A673 (cell line): ENCODE results near the gene GRID2.

Experiments
- CTCF ChIP-seq: fragments of 300-800, 200-600 bp; sonication (generic); conservative IDR thresholded peaks from 2 replicates; pipeline ENCODE4 v1.5.1; 2017; ENCODE audit warnings: low read depth, mild to moderate bottlenecking, antibody characterized with exemption, low read length, moderate library complexity, mixed read lengths
- EZH2 ChIP-seq: fragments of 200-600 bp; sonication (generic); IDR thresholded peaks from 2 replicates; pipeline ENCODE4 v1.6.1; 2017; ENCODE audit warnings: borderline replicate concordance, low read depth, mild to moderate bottlenecking, mixed read lengths, antibody characterized with exemption, low read length; ENCODE audit not compliant: poor library complexity, severe bottlenecking

DNA sequence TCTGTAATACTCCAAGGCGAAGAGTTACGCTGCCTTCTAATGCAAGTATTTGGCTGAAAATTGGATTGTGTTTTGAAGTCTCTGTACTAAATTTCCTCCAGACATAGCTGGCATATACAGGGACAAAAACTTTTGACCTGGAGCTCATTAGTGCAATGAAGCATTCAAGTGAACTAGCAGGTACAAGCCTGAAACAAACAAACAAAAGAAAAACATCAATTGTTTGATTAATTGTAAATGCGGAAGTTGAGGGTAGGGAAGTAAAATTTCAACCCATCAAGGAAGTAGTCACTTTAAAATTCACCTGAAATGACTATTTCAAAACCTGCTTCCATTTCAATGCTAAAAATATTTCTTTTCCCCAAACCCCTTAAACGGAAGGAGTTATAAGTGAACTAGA, 1008.5 kb downstream of the GRID2 start:
- TF ChIP-seq CTCF (no peak), EZH2 (no peak)
